ENCODE measurements around the gene CLCN6. TPM values are rescaled to one million over a fixed set of nuclear protein-coding genes. Genes with fewer than 3 reads are reported as not detected.

The CLCN6 gene
- total RNA-seq, 2 donors from 2014 or later: 29.6 to 31.5 TPM

- H3K4me1 Mint-ChIP-seq: peaks cover 7% of the 10 kb centered on the region
- 91 to 100% methylated on average over 2 to 4 of the region's 4 CpGs for WGBS, 2 experiments (ENCODE audit: insufficient coverage in 1 of 2, insufficient read length in 1 of 2)
- no peak overlapping the region for H3K4me3 Mint-ChIP-seq
- Histone ChIP-seq H3K9me3 (ENCODE audit: control insufficient read depth, low read length) (no peaks in the 10 kb centered on the region), H3K4me3 (ENCODE audit: low read length) (no peak overlapping the region), H3K27ac (ENCODE audit: low read depth, low read length) (no peak overlapping the region), H3K9ac (ENCODE audit: extremely low read depth, low read length, poor library complexity, severe bottlenecking) (no peak overlapping the region), H3K36me3 (ENCODE audit: control insufficient read depth, insufficient read depth, low read length) (no peaks in the 10 kb centered on the region), H3K27me3 (ENCODE audit: control insufficient read depth, insufficient read depth, low read length, poor library complexity, severe bottlenecking) (peaks cover 15% of the 10 kb centered on the region), H3K4me1 (ENCODE audit: control insufficient read depth, insufficient read depth, low read length) (no peaks in the 10 kb centered on the region)
- no peak overlapping the region for H3K27ac Mint-ChIP-seq
- DNase-seq: no peak
- no peaks in the 10 kb centered on the region for H3K9me3 Mint-ChIP-seq
- peaks cover 60% of the 10 kb centered on the region for H3K27me3 Mint-ChIP-seq (ENCODE audit: insufficient read depth)
- no peaks in the 10 kb centered on the region for H3K36me3 Mint-ChIP-seq (ENCODE audit: low read depth)
- no peak for TF ChIP-seq CTCF (conservative IDR thresholded peaks at IDR 0.05)
Measured at GRCh38 chr1:11759791-11760190, 46.2 kb upstream of the CLCN6 start.

- Histone ChIP-seq H3K27me3 (ENCODE audit: control insufficient read depth, insufficient read depth, low read length, poor library complexity, severe bottlenecking) (peaks cover 15% of the 10 kb centered on the region), H3K27ac (ENCODE audit: low read depth, low read length) (no peak overlapping the region), H3K9me3 (ENCODE audit: control insufficient read depth, low read length) (no peaks in the 10 kb centered on the region)
Measured at GRCh38 chr1:11761285-11761684, 44.7 kb upstream of the CLCN6 start.

GRCh38 chr1:11761988-11762406 lies 44.0 kb upstream of the CLCN6 start, which contains the start of gene C1orf167:
Gene C1orf167, plus strand, starts transcription at chr1:11762193. Its CDS starts 2,208 bp downstream, at chr1:11764401.
- DNase-seq: peak; percentile 85

More at GRCh38 chr1:11761285-11761684, 44.7 kb upstream of the CLCN6 start:
- TF ChIP-seq CTCF (conservative IDR thresholded peaks at IDR 0.05): no peak
- Histone ChIP-seq H3K9ac (ENCODE audit: extremely low read depth, low read length, poor library complexity, severe bottlenecking) (no peak overlapping the region), H3K4me1 (ENCODE audit: control insufficient read depth, insufficient read depth, low read length) (no peaks in the 10 kb centered on the region), H3K4me3 (ENCODE audit: low read length) (no peak overlapping the region), H3K36me3 (ENCODE audit: control insufficient read depth, insufficient read depth, low read length) (no peaks in the 10 kb centered on the region)
- Mint-ChIP-seq H3K9me3 (no peaks in the 10 kb centered on the region), H3K36me3 (ENCODE audit: low read depth) (no peaks in the 10 kb centered on the region), H3K4me1 (peaks cover 7% of the 10 kb centered on the region), H3K27ac (no peak overlapping the region), H3K27me3 (ENCODE audit: insufficient read depth) (peaks cover 57% of the 10 kb centered on the region), H3K4me3 (no peak overlapping the region)
- 81 to 89% methylated on average over 3 to 6 of the region's 6 CpGs for WGBS, 2 experiments (ENCODE audit: insufficient coverage in 1 of 2, insufficient read length in 1 of 2)
- DNase-seq: no peak

More at GRCh38 chr1:11761988-11762406, 44.0 kb upstream of the CLCN6 start, which contains the start of gene C1orf167:
- peak within 1 kb of the TSS; percentile 54 for H3K27ac Mint-ChIP-seq
- 9 to 10% methylated on average over 10 to 29 of the region's 29 CpGs for WGBS, 2 experiments (ENCODE audit: insufficient coverage in 1 of 2, insufficient read length in 1 of 2)
- no peaks in the 10 kb centered on the region for H3K36me3 ChIP-seq (ENCODE audit: control insufficient read depth, insufficient read depth, low read length)
- H3K4me3 Mint-ChIP-seq: peak within 1 kb of the TSS; percentile 41
- no peak within 1 kb of the TSS for H3K4me3 ChIP-seq (ENCODE audit: low read length)
- H3K9ac ChIP-seq (ENCODE audit: extremely low read depth, low read length, poor library complexity, severe bottlenecking): no peak within 1 kb of the TSS
- no peaks in the 10 kb centered on the region for H3K9me3 ChIP-seq (ENCODE audit: control insufficient read depth, low read length)
- H3K36me3 Mint-ChIP-seq (ENCODE audit: low read depth): no peaks in the 10 kb centered on the region
- peaks cover 7% of the 10 kb centered on the region for H3K4me1 Mint-ChIP-seq
- H3K4me1 ChIP-seq (ENCODE audit: control insufficient read depth, insufficient read depth, low read length): no peaks in the 10 kb centered on the region
- TF ChIP-seq CTCF (conservative IDR thresholded peaks at IDR 0.05): no peak
- no peak within 1 kb of the TSS for H3K27ac ChIP-seq (ENCODE audit: low read depth, low read length)
- no peaks in the 10 kb centered on the region for H3K9me3 Mint-ChIP-seq
- H3K27me3 Mint-ChIP-seq (ENCODE audit: insufficient read depth): peaks cover 54% of the 10 kb centered on the region
- peaks cover 15% of the 10 kb centered on the region for H3K27me3 ChIP-seq (ENCODE audit: control insufficient read depth, insufficient read depth, low read length, poor library complexity, severe bottlenecking)
